Glomerular visceral epithelial cell (primary cell): ENCODE results near the gene KLHDC9.

Experiments used
- DNase-seq: peaks from one replicate; pipeline ENCODE4 v3.0.0-alpha.2; 2016; ENCODE audit errors: extremely low spot score

The KLHDC9 gene

DNA sequence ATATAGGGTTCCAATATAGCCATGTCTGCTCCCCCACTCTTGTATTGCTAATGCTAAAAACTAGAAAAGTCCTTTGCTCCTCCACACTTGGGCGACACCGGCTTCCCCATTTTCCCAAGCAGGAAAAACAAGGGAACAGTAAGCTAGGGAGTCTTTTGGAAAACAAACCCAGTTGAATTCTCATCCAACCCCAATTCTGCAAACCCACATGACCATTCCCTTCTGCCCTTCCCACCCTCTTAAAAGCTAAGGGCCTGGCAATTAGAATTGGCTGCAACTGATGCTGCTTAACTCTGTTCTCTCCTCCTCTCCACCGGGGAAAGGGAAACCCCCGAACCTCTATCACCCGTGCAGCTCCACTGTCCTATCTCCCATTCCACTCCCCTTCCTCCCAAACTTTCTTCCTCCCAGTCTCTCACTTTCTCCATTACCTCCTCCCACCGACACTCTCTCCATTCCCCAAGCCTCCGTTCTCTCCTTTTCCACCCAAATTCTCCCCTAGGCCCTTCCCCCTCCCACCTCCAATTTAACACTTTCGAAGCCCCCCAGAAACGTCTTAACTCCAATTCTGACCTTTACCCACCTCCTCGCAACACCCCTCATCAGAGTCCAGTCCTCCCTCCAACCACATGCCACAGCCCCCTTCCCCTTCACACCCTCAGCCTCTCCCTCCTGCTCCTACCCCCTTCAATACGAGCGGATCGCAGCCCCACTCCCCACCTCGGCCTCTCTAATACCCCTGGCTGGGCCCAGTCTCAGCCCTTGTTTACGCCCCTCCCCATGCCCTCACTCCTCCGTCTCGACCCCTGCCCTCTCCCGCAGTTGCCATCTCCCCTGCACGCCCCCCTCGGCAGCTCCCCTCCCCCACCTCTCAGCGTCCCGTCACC lies 33.6 kb downstream of the KLHDC9 start:
- no peak for DNase-seq

DNA sequence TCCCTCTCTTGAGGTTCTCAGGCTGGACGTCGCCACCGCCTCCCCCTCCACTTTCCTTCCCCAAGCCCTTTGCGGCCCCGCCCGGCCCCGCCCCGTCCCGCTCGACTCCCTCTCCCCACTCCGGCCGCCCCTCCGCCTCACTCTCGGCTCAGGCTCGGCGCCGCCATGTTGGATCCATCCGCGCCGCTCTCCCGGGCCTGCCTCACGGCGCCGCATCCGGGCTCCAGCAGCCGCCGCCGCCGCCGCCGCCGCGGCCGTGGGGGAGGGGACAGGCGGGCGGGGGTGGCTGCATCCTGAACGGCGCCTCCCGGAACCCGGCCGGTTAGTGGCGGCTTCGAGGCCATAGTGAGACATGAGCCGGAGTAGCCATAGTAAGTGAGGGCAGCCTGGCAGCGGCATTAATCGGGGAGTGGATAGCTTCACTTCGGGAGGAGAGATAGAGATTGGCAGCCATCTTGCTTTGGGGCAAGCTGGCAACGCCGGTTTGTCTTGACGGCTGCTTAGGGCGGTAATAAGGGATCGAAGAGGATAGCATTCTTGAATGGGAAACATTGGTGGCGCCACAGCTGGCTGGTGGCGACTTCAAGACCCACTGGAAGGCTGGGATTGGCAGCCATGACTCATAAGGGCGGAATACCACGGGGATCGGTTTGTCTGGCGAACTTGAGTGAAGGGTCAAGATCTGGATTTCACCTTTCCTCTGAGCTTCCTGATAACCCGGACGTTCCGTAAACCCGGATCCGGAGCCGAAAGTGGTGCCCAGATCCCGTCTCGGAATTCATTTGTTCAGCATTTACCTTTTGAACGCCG lies 34.5 kb downstream of the KLHDC9 start, which contains the start of gene DEDD:
Gene DEDD, minus strand, starts transcription at position 258 of the 810 bp plus-strand sequence. CDS start 8,205 bp downstream, outside the sequence.
- DNase-seq = peak; percentile 98

DNA sequence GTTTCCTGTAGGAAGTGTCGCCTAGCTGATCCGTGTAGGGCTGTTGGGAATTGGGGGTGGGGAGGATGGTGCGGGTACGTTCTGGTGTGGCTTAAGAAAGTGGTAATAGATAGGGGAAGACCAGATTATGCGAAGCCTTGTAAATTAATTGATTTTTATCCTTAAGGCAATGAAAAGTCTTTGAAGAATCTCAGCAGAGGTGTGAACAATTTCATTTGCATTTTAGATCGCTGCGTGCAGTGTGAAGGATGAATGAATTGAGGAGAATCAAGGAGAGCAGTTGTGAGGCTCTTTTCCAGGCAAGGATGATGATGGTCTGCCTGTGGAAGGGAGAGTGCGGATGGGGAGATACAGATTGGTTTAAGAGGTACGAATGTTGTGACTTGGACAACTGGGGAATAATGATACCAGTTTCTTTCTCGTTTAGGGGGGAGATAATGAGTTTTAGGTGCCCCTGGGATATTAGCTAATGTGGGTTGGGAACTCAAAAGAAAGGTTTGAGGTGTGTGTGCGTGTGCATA lies 35.1 kb downstream of the KLHDC9 start:
- peak; percentile 33 for DNase-seq

DNA sequence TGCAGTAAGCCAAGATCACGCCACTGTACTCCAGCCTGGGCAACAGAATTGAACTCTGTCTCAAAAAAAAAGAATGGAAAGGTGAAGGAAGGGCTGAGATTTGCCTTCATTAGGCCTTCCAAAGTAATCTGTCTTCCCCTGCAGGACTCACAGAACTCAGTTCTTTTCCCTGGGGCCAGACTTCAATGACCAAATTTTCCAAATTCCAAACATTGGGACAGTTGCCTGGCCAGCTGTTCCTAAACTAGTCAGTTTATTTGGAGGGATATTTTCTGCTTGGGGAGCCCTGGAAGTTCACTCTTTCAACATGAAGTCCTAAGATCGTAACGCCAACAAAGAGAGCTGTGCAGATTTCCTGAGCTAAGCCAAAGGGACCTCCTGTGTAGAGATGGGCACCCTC lies 39.7 kb downstream of the KLHDC9 start:
- DNase-seq = no peak

DNA sequence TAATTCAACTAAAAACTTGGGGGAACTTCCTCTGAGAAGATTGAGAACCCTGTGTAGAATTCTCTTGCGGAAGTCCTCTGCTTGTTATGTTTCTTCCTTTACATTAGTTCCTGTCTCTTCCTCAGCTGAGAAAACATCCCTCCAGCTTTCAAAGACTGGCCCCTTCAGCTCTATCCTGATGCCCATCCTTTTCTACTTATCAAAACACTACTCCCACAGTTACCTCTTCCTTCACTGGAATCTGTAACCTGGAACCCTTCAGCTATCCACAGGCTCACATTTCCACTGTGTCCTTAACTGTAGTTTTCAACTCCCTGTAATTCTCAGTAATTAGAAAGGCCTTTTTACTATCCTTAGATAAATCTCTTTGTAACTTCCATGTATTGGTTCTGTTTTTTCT lies 40.3 kb downstream of the KLHDC9 start:
- no peak for DNase-seq

DNA sequence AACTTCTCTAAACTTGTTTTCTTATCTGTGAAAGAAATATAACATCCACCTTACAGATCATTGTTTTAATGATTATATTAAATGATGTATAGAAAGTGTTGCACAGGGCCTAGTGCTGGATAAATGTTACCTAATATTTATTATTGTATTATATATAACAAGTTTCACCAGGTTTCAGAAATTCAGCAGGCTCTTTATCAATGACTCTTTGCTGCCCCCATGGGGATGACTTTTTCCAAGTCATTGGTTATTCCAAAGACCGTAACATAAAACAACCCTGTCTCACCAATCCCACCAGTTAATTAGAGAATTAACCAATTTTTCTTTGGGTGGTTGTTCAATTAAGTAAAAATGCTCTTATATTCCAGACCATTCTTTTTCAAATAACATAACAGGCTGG lies 41.6 kb downstream of the KLHDC9 start:
- DNase-seq = peak; percentile 47

DNA sequence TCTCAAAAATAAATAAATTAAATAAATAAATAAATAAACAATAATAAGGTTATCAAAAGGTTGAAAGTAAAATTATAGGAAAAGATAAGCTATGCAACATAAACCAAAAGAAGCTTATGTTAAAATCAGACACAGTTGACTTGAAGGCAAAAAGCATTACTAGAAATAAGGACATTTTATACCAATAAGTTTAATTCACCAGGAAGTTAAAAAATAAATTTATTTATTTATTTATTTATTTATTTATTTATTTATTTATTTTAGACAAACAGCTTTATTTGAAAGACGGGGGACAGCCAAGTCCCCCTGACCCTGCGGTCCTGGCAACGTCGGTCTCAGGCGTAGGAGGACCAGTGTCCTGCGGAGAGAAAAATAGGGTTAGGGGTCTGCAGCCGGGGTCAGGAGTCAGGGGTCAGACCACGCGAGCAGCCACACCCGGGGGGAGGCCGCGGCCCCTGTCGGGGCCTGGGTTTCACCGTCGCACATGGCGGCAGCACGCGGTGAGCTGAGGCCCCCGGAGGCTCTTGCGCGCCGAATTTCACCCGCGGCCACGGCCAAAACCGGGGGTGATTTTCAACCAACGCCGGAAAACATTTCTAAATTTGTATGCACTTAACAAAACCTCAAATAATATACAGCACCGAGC lies 42.7 kb downstream of the KLHDC9 start:
- no peak for DNase-seq

DNA sequence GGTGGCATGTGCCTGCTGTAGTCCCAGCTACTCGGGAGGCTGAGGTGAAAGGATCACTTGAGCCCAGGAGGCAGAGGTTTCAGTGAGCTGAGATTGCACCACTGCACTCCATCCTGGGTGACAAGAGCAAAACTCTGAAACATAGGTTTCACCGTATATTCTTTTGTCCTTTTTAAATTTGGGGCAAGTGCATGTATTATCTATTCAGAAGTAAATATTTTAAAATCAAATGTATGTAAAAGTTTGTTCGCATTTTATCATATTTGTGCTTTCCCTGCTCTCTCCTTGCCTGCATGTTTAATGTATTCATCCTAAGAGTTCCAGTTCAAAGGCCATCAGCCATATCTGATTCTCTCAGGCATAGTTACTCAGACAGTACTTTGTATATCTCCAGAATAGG lies 47.7 kb downstream of the KLHDC9 start:
- no peak for DNase-seq
